ENCODE data around the gene ATP12A.

ATP12A gene

GRCh38 chr13:24734950-24735349, 54.7 kb downstream of the ATP12A start:
- no peak for DNase-seq (ENCODE audit: low read depth)

GRCh38 chr13:24737042-24737441, 56.8 kb downstream of the ATP12A start:
- DNase-seq (ENCODE audit: low read depth), result no peak

- no peak for DNase-seq (ENCODE audit: low read depth)
These were observed 58.2 kb downstream of the ATP12A start for GRCh38 chr13:24738366-24738847.

- DNase-seq (ENCODE audit: low read depth), result no peak
These were observed 60.0 kb downstream of the ATP12A start for GRCh38 chr13:24740014-24740890.

GRCh38 chr13:24741016-24741662, 60.9 kb downstream of the ATP12A start:
- no peak for DNase-seq (ENCODE audit: low read depth)

- DNase-seq (ENCODE audit: low read depth), result no peak
These were observed 61.6 kb downstream of the ATP12A start for GRCh38 chr13:24741791-24742190.

- no peak for DNase-seq (ENCODE audit: low read depth)
These were observed 62.1 kb downstream of the ATP12A start for GRCh38 chr13:24742294-24742693.

- no peak for DNase-seq (ENCODE audit: low read depth)
These were observed 62.8 kb downstream of the ATP12A start for GRCh38 chr13:24742977-24743376.

- no peak for DNase-seq (ENCODE audit: low read depth)
These were observed 64.0 kb downstream of the ATP12A start for GRCh38 chr13:24744247-24744646.

- DNase-seq (ENCODE audit: low read depth), result no peak
These were observed 65.3 kb downstream of the ATP12A start for GRCh38 chr13:24745516-24745860.

GRCh38 chr13:24745861-24746617, 65.8 kb downstream of the ATP12A start:
- DNase-seq (ENCODE audit: low read depth), result no peak

GRCh38 chr13:24746618-24747247, 66.5 kb downstream of the ATP12A start:
- DNase-seq (ENCODE audit: low read depth), result no peak

- no peak for DNase-seq (ENCODE audit: low read depth)
These were observed 67.2 kb downstream of the ATP12A start for GRCh38 chr13:24747248-24748060.

- DNase-seq (ENCODE audit: low read depth), result no peak
These were observed 67.8 kb downstream of the ATP12A start for GRCh38 chr13:24748061-24748400.

GRCh38 chr13:24759197-24759596, 79.0 kb downstream of the ATP12A start:
- no peak for DNase-seq (ENCODE audit: low read depth)
